GM10847 (cell line): Measurements from ENCODE around the gene CAMTA1.

Experiments used
- POLR2A ChIP-seq: IDR thresholded peaks from 2 replicates; pipeline ENCODE4 v1.6.1; 2011; ENCODE audit not compliant: insufficient read length; ENCODE audit errors: extremely low read depth

CAMTA1 gene

DNA sequence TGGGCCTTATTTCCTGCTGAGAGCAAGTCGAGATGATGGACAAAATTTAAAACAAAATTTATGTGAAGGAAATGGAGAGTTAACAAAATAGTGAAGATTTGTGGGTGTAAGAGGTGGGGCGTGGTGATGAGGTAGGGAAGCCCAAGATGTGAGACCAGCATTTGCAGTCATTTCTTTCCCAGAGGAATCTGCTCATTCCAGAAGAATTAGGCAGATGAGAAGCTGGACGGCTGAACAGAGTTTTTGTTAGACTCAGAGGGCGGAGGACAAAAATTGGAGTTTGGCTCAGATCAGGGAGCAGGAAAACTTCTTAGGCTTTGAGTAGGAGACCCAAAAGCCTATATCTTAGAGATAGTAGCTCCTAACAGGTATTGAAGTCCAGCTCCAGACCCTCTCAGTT lies 65.3 kb downstream of the CAMTA1 start:
- TF ChIP-seq POLR2A: no peak

DNA sequence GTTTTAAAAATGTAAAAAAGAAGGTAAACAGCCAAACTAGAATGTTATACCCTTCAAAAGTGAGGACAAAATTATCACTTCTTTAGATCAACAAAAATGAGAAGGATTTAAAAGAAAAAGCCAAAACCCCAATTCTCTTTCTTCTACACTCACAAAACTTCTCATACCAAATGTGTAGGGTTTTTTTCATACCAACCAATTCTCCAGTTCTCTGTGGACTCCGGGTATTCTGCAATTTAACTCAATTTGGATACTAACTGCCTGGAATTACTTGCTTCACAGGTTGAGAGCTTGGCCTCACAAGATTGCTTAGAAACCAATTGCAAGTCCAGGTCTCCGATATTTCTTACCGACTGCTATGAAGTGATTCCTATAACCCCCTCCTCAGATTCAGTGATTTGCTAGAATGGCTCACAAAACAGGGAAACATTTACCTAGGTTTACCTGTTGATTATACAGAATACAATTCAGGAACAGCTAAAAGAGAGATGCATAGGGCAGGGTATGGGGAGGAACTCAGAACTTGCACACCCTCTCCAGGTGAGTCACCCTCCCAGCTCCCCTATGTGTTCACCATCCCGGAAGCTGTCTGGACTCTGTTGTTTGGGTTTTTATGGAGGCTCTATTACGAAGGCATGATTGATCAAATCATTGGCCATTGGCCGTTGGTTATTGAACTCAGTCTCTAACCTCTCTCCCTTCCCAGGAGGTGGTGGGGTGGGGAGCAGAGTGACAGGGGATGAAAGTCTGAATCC lies 67.1 kb downstream of the CAMTA1 start:
- no peak for TF ChIP-seq POLR2A

- TF ChIP-seq POLR2A: no peak
Measured at GRCh38 chr1:6854166-6854565, 68.9 kb downstream of the CAMTA1 start.

DNA sequence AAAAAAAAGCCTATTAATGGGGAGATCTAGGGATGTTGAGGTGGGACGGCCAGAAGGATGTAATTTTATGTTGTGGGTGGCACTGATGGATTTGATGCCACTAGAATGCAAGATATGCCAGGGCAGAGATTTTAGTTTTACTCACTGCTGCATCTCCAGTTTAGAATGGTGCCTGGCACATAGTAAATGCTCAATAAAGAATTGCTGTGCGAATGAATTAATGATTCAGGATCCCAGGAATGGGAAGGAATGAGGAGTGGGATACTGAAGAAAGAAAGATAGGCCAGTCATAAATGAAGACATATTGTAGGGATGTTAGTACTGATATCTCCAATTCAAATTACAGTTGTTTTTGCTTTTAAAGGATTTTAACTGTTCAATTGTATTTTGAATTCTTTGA lies 72.6 kb downstream of the CAMTA1 start:
- no peak for TF ChIP-seq POLR2A

GRCh38 chr1:6858596-6858995 lies 73.3 kb downstream of the CAMTA1 start:
- TF ChIP-seq POLR2A: no peak

- no peak for TF ChIP-seq POLR2A
Measured at GRCh38 chr1:6859415-6860343, 74.4 kb downstream of the CAMTA1 start.

GRCh38 chr1:6860401-6860800 lies 75.1 kb downstream of the CAMTA1 start:
- no peak for TF ChIP-seq POLR2A

DNA sequence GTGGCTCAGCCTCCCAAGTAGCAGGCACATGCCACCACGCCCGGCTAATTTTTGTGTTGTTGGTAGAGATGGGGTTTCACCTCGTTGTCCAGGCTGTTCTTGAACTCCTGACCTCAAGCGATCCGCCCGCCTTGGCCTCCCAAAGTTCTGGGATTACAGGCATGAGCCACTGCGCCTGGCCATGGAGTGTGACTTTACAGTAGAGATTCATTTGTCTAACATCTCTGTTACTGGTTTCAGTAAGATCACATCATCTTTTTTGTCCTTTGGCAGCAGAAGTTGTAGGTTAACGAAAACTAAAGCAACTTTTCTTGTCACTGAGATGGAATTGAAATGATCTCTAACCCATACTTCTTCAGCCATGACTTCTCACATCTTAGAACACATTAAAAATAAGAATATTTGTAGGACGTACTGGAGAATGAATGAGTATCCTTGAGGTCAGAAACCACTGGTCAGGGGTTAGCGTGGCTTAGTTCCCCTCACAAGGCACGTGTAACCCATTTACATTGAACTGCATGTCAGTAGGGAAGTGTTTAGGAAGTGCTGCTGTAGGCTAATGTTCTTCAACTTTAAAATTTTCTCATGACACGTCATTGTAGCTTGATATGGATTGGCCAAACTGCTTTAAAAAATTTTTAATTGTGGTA lies 75.9 kb downstream of the CAMTA1 start:
- no peak for TF ChIP-seq POLR2A

DNA sequence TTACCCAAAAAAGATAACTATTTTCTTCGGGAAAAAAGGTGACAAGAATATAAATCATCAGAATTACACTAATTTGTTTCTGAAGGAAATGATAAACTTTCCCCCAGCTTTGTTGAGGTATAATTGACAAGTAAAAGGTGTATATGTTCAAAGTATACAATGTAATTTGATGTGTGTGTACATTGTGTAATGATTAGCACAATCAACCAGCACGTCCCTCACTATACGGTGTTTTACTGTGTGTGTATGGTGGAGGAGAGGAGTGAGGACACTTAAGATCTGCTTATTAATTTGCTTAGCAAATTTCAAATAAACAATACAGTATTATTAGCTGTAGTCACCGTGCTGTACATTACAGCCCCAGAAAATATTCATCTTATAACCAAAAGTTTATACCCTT lies 77.7 kb downstream of the CAMTA1 start:
- TF ChIP-seq POLR2A: no peak

DNA sequence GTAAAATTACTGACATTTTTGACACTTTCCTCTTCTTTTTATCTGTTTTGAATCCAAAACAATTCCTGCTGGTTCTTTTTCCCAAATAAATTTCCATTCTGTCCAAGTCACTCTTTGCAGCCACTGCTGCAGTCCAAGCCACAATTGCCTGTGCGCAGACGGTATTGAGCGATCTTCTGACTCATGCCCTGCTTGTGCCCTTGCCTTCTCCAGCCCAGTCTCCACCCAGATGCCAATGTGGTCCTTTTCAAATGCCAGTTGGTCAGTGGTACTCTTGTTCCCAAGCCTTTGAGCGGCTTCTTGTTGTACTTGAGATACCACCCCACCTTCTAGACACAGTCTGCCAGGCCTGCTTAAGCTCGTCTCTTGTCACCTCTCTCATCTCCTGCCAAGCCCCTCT lies 78.9 kb downstream of the CAMTA1 start:
- TF ChIP-seq POLR2A: no peak

DNA sequence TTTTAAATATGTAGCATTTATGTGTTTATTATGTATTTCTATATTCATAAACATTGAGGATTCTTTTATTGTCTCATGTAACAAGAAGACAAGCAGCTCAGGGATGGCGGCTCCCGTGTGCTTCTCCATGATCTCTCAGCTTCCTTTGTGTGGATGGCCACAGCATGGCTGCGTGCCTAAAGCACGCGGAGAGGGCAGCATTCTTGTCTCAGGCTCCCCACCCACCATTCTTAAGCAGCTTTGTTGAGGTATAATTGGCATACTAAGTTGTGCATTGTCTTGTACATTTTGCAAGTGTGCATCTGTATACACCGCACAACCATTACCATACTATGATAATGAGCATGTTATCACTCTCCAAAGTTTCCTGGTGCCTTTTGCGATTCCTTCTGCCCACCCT lies 81.6 kb downstream of the CAMTA1 start:
- no peak for TF ChIP-seq POLR2A

- no peak for TF ChIP-seq POLR2A
Measured at GRCh38 chr1:6867321-6867720, 82.1 kb downstream of the CAMTA1 start.

GRCh38 chr1:6867729-6868659 lies 82.7 kb downstream of the CAMTA1 start:
- TF ChIP-seq POLR2A: no peak

- no peak for TF ChIP-seq POLR2A
Measured at GRCh38 chr1:6868660-6869380, 83.6 kb downstream of the CAMTA1 start.
